ENCODE measurements around the gene RYK. TPM values are rescaled to one million over a fixed set of nuclear protein-coding genes. Genes with fewer than 3 reads are reported as not detected.
"Not testable (repeated sequence)": the region's sequence is repeated elsewhere in the genome, so short reads cannot be mapped to it uniquely, and the experiment has no call there.

RYK gene
- total RNA-seq, 4 donors from 2014 or later = 78.2 to 120 (median 96.5) TPM

DNA sequence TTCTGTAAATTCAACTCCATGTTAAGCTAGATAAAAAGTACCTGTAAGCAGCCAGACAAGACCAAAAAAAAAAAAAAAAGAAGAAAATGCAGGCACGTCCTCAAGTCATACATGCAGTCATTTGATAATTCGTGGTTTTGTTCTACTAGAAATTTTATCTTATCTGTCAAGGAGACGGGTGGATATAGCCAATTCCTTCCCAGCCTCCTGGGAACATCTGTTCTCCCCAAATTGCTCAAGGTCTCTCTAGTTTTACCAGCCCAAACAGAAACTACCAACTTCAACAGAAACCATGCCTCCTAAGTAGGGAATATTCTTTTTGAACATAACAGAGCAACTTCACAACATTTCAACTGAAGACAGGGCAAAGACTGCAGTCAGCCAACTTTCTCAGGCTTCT, 19.5 kb downstream of the RYK start:
- H3K27ac ChIP-seq (replicated peaks in 1 of 4) = peak overlapping the region in 1 of 4 donors; percentile 28
- 62% methylated on average over 3 of the region's 3 CpGs for WGBS
- peaks cover 32 to 72% (median 60%) of the 10 kb centered on the region in 4 donors for H3K4me1 ChIP-seq

DNA sequence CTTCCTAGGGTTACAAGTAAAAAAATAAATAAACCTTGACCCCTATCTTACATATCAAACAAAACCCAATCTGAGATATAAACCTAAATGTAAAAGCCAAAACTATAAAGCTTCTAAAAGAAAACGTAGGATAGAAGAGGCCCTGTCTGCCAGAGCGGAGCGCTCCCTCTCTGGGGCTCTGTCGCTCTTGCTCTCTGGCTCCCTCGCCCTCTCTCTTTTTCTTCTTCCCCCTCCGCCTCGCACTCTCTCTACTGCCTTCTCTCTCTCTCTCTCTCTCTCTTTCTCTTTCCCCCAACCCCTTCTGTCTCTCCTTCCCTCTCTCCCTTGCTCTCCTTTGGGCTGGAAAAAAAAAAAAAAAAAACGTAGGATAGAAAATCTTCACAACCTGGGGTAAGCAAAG, 21.6 kb downstream of the RYK start:
- no peaks in the 10 kb centered on the region for H3K27me3 ChIP-seq
- H3K27ac ChIP-seq (replicated peaks in 1 of 4) = no peak overlapping the region
- H3K4me1 ChIP-seq = peaks cover 21 to 62% (median 50%) of the 10 kb centered on the region in 4 donors
- no peaks in the 10 kb centered on the region for H3K36me3 ChIP-seq
- WGBS = 85% methylated on average over 8 of the region's 8 CpGs
- no peak for DNase-seq (ENCODE audit: extremely low spot score)
- H3K9me3 ChIP-seq = no peaks in the 10 kb centered on the region
- H3K4me3 ChIP-seq = no peak overlapping the region
- intact Hi-C loops (cut with DNase I) = no loop called here
- TF ChIP-seq POLR2A (IDR thresholded peaks at IDR 0.05; ENCODE audit: low read depth) = no peak
- TF ChIP-seq, protein P1, sequence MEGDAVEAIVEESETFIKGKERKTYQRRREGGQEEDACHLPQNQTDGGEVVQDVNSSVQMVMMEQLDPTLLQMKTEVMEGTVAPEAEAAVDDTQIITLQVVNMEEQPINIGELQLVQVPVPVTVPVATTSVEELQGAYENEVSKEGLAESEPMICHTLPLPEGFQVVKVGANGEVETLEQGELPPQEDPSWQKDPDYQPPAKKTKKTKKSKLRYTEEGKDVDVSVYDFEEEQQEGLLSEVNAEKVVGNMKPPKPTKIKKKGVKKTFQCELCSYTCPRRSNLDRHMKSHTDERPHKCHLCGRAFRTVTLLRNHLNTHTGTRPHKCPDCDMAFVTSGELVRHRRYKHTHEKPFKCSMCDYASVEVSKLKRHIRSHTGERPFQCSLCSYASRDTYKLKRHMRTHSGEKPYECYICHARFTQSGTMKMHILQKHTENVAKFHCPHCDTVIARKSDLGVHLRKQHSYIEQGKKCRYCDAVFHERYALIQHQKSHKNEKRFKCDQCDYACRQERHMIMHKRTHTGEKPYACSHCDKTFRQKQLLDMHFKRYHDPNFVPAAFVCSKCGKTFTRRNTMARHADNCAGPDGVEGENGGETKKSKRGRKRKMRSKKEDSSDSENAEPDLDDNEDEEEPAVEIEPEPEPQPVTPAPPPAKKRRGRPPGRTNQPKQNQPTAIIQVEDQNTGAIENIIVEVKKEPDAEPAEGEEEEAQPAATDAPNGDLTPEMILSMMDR (IDR thresholded peaks at IDR 0.05) = no peak
- TF ChIP-seq POLR2AphosphoS5 (IDR thresholded peaks at IDR 0.05) = no peak

More for the DNA sequence above, 19.5 kb downstream of the RYK start:
- Histone ChIP-seq H3K4me3 (no peak overlapping the region), H3K9me3 (no peaks in the 10 kb centered on the region), H3K36me3 (no peaks in the 10 kb centered on the region), H3K27me3 (no peaks in the 10 kb centered on the region)
- TF ChIP-seq, protein P1 (IDR thresholded peaks at IDR 0.05) = no peak
- TF ChIP-seq POLR2AphosphoS5 (IDR thresholded peaks at IDR 0.05) = no peak
- TF ChIP-seq EP300 (IDR thresholded peaks at IDR 0.05) = no peak
- DNase-seq (ENCODE audit: extremely low spot score) = no peak
- intact Hi-C loops (cut with DNase I) = no loop called here

DNA sequence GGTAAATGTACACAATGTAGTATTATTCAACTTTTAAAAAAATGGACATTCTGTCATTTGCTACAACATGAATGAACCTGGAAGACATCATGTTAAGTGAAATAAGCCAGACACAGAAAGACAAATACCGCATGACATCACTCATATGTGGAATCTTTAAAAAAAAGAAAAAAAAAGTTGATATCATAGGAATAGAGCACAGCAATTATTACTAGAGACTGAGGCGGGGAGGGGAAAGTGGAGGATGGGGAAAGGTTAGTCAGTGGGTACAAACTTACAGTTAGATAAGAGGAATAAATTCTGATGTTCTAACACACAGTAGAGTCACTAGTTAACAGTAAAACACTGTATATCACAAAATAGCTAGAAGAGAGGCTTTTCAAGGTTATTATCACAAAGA, 22.2 kb downstream of the RYK start:
- intact Hi-C loops (cut with DNase I) = no loop called here
- Histone ChIP-seq H3K36me3 (no peaks in the 10 kb centered on the region), H3K4me3 (no peak overlapping the region), H3K27me3 (no peaks in the 10 kb centered on the region), H3K9me3 (no peaks in the 10 kb centered on the region), H3K27ac (replicated peaks in 1 of 4) (no peak overlapping the region), H3K4me1 (peaks cover 25 to 62% (median 50%) of the 10 kb centered on the region in 4 donors)
- no peak for TF ChIP-seq POLR2AphosphoS5 (IDR thresholded peaks at IDR 0.05)
- TF ChIP-seq, protein P1 (IDR thresholded peaks at IDR 0.05) = no peak
- 89% methylated on average over 2 of the region's 2 CpGs for WGBS
- DNase-seq (ENCODE audit: extremely low spot score) = no peak

DNA sequence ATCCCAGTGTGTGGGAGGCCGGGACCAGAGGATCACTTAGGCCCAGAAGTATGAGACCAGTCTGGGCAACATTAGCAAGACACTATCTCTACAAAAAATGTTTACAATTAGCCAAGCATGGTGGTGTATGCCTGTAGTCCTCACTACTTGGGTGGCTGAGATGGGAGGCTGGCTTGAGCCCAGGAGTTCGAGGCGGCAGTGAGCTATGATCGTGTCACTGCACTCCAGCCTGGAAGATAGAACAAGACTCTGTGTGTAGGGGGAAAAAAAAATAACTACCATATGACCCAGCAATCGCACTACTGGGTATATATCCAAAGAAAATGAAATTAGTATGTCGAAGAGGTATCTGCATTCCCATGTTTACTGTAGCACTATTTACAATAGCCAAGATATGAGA, 22.6 kb downstream of the RYK start:
- no peaks in the 10 kb centered on the region for H3K36me3 ChIP-seq
- H3K4me3 ChIP-seq = no peak overlapping the region
- intact Hi-C loops (cut with DNase I) = no loop called here
- peaks cover 29 to 63% (median 52%) of the 10 kb centered on the region in 4 donors for H3K4me1 ChIP-seq
- 49% methylated on average over 6 of the region's 6 CpGs for WGBS
- TF ChIP-seq POLR2AphosphoS5 (IDR thresholded peaks at IDR 0.05) (no peak), EP300 (IDR thresholded peaks at IDR 0.05) (no peak), POLR2A (IDR thresholded peaks at IDR 0.05; ENCODE audit: low read depth) (no peak)
- TF ChIP-seq, protein P1 (IDR thresholded peaks at IDR 0.05) = no peak
- DNase-seq (ENCODE audit: extremely low spot score) = no peak
- no peak overlapping the region for H3K27ac ChIP-seq (replicated peaks in 1 of 4)
- no peaks in the 10 kb centered on the region for H3K9me3 ChIP-seq
- no peaks in the 10 kb centered on the region for H3K27me3 ChIP-seq

DNA sequence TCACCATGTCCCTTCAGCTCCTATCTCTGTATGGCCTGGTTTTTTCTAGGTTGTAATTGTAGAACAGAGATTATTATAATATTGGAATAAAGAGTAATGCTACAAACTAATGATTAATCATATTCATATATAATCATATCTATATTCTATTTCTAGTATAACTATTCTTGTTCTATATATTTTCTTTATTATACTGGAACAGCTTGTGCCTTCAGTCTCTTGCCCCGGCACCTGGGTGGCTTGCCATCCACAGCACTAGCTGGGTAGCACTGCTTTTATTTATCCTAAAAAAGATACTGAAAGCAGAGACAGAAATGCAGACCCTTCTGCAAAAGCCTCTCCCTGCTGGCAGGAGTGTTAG, 25.9 kb downstream of the RYK start:
- H3K36me3 ChIP-seq; H3K9me3 ChIP-seq; DNase-seq (ENCODE audit: extremely low spot score); intact Hi-C loops (cut with DNase I); H3K27ac ChIP-seq (replicated peaks in 1 of 4); H3K4me3 ChIP-seq; H3K27me3 ChIP-seq: not testable (repeated sequence)
- WGBS = 91% methylated on average over 1 of the region's 1 CpG
- H3K4me1 ChIP-seq = peaks cover 26 to 47% (median 42%) of the 10 kb centered on the region in 4 donors
